GM21528 (cell line): ENCODE data around the gene PLCL1.

Experiments used
- ATAC-seq: cut with Tn5 transposase; IDR thresholded peaks from one replicate; pipeline ENCODE4 v1.9.1; 2021; ENCODE audit warnings: mild to moderate bottlenecking, moderate library complexity; ENCODE audit not compliant: unreplicated experiment, low FRiP score

PLCL1 gene

DNA sequence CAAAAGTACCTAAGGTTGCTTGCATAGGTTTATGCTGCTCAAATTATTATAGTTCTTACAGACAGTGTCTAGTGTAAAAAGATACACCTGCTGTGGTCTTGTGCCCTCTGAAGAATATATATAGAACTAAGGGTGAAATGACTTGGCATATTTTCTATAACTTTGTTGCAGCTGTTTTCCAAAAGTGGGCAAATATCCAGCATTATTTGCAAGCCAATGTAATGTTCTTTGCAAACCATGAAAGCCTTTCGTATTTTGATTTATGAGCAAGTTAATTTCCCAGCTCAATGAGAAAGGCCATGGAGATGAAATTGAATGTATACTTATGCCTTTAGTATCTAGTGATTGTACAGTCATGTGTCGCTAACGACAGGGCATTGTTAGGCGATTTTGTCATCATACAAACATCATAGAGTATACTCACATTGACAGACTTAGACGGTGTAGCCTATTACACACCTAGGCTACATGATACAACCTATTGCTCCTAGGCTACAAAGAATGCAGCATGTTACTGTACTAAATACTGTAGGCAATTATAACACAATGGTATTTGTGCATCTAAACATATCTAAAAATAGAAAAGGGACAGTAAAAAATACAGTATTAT is 116.3 kb downstream of the PLCL1 start:
- ATAC-seq = no peak

DNA sequence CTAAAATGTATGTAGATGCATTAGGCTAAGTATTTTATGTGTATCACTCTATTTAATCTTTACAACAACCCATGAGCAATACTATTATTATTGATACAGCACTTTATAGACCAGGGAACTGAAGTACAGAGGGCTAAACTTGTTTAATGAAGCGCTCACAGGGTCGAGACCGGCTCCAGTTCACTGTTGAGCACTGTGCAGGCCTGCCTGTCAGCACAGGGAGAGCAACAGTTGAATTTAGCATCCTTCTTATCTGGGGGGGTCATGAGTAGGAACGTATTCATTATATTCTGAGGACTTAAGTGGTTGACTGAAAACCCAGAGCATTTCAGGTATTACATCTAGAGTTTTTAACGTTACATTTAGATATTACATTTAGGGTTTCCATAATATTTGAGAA is 120.1 kb downstream of the PLCL1 start:
- ATAC-seq = no peak

DNA sequence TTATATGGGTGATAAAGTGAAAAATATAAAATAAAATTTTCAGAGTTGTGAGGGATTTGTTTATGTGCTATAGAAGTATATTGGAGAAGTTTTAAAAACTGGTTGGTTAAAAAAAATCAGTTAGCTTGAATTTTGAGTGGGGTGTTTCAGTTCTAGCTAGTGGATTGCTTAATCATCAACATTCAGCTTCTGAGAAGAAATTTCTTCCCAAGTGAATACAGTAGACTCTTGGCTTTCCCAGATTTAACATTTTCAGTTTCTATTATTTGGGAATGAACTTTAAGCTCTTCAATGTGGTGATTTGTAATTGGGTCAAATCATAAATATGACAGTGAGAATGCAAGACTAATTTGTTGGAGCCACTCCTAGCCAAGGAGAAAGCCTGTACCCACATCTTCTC is 120.8 kb downstream of the PLCL1 start:
- no peak for ATAC-seq

DNA sequence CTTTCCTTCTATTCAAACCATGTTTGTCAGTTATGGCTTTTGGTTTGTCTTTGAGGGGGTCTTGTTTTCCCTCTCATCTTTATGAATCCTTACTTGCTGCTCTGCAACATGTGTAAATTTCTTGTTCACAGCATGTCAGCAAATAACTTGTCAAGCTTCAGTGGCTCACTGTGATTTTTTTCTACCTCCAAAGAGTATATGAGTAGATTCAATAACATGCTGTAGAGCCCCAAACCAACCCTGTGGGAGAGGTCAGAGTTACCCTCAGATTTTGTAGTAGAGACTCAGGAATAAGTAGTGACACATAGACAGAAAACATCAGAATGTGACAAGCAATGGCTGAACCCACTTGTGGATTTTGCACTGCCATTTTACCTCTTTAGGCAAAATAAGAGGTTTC is 121.6 kb downstream of the PLCL1 start:
- ATAC-seq = no peak

DNA sequence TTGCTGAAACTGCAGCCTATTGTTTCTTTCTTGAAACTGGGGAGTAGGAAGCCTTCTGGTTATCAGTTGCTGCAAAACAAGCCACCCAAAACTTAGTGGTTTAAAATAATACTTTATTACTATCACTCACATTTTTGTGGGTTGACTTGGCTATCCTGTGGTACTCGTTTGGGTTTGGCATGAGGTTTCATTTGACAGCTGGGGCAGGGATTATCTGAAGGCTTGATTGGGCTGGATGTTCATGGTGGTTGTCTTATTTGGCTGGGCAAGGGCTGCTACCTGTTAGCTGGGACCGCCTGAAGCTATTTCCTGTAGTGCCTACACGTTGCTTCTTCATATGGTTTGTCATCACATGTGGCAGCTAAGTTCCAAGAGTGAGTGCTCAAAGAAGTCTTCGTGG is 122.3 kb downstream of the PLCL1 start:
- ATAC-seq = no peak

DNA sequence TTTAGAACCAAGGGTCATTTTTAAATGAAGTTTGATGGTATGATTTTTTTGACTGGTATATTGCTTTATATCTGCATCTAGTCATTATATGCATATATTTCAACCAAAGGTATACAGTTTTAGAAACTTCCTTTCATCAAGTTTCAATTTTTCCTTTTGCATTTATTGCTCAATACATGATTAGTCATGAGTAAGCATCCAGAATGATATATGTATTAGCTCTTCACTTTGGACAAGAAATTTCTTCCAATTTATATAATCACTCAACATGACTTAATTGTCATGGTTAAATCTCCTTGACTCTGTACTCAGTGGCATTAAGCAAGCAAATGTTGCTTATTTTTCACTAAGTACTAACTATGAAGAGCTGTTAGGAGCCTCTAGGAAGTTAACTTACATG is 123.6 kb downstream of the PLCL1 start:
- no peak for ATAC-seq

DNA sequence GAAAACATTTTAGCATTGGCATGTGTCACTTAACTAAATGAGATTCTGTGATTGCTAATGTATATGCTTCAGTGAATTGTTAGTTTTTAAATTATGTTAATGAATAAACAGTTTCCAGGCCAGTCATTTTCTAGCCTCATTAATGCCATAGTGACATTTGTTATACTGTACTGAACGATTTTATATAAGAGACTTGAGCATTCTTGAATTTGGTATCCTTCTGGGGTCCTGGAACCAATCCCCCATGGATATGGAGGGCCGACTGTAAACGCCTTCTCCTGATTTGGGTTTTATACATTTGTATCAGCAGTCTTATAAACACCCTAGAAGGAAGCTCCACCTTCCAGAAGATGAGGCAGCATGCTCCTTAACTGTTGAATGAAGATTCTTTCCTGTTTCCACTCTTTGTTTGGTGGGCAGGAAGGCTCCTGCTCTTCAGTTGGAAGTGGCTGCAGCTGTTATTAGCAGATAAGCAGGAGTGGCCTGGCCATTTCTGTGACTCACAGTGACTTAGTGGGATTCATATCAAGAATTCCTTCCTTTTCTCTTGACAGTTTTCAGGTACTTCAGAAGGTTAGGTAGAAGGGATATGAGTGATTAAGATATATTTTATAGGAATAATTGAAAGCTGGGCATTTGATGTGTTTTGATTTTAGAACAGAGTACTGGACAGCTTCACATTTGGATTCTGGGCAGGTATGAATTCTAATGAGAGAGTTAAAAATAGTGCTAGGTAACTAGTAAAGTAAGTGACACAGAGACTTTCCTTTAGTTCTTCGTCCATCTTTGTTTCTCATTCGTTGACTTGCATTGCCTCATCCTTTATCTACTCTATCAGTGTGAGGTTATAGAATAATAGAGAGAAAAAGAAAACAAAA is 124.9 kb downstream of the PLCL1 start:
- no peak for ATAC-seq

DNA sequence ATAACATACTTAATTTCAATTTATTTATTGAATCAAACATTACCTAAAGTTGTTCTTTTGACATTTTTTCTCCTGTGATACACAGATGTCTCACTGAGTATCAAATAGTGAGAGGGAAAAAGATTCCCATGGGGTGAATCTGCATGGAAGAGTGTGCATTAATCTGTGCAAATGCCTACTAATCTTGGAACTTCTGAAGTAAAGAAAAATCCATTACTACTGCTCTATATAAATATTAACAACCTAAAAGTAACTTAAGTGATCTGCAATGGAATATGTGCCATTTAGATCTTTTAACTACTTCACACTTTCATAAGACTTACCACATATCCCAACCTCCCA is 125.5 kb downstream of the PLCL1 start:
- no peak for ATAC-seq

DNA sequence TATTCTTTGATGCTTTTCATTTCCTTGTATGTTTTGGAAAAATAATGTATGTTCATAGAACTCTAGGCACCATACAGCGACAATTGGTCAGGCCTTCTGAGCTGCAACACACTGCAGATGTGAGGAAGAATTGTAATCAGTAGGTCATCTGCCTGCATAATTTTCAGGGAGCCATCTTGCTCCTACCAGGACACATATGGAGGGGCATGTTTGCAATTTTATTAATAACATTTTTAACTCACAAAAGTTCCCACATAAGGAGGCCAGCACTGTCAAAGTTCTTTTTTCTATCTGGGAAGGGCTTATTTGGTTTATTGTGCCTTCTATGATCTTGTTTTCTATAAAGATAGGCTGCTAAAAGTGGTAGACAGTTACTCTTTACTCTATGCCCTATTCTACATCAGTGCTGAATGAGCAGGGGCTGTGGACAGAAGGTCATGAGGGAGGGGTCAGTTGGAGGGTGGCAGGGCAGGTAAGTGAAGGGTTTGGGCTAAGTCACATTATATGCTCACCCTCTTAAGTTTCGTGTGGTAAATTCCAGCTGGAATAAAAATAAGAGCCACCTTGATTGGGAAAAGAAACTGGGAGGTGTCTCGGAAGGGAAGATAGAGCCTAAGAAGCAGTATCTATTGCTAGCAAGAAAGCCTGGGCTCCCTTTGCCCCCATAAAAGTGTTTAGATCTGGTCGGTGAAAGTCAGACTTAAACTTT is 126.3 kb downstream of the PLCL1 start:
- ATAC-seq = no peak

DNA sequence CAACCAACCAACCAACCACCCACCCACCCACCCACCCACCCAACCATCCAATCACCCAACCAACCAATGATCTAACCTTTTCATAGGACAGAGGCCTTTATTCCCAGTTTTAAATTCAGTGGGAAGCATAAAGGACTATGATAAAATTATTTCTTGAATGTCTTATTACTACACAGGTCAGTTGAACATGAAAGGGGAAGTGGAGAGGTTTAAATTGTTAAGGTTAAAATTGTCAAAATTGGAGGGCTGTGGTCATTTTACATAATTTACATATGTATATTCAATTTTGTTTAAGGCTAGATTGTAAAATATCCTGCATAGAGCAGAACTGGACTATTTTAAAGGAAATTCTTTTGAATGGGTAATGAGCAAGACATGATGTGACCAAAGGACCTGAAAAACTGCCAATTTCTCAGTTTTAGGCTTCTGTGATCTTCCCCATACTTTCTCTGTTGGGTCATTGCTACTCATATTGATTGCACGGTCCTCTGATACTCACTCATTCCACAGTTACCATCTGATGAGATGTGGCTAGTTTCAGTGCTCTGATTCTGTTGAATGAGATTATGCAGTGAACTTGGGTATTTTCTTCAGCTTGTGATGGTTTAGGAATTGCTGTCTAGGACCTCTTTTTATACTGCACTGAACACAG is 127.4 kb downstream of the PLCL1 start:
- ATAC-seq = no peak

DNA sequence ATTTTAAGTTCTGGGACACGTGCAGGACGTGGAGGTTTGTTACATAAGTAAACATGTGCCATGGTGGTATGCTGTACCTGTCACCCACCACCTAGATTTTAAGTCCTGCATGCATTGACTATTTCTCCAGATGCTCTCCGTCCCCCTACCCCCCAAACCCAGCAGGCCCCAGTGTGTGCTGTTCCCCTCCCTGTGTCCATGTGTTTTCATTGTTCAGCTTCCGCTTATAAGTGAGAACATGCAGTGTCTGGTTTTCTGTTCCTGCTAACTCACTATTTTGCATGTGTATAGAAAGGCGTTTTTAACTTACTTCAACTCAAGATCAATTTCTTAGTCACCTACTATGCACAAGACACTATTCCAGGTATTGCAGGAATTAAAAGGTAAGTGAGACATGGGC is 128.0 kb downstream of the PLCL1 start:
- ATAC-seq = no peak

DNA sequence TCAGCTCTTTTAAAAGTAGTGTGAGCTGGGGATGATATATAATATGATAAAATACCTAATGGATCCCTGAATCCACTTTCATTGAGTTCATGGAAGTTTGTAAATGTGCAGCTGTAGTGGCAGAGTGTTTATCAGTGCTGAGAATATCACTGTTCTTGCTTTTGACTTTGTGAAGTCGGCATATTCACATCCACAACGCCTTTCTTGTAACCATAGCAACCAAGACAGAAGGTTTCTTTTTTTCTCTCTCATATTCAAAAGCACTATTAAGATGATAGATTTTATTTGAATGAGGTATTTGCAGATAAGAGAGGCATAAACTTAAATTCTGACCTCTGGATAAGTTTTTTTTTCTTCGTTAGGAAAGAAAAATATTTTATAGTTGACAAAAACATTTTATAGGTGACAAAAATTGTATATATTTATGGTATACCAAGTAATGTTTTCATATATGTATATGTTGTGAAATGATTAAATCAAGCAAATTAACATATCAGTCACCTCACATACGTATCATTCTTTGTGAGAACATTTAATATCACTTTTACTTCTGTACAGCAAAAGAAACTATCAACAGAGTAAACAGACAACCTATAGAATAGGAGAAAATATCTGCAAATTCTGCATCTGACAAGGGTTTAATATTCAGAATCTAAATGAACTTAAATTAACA is 130.0 kb downstream of the PLCL1 start:
- no peak for ATAC-seq

DNA sequence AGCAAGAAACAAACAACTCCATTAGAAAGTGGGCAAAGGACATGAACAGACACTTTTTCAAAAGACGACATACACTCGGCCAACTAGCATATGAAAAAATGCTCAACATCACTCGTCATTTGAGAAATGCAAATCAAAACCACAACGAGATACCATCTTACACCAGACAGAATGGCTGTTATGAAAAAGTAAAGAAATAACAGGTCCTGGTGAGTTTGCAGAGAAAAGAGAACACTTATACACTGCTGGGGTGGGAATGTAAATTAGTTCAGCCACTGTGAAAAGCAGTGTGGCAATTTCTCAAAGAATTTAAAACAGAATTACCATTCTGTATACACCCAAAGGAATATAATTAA is 130.5 kb downstream of the PLCL1 start:
- no peak for ATAC-seq

DNA sequence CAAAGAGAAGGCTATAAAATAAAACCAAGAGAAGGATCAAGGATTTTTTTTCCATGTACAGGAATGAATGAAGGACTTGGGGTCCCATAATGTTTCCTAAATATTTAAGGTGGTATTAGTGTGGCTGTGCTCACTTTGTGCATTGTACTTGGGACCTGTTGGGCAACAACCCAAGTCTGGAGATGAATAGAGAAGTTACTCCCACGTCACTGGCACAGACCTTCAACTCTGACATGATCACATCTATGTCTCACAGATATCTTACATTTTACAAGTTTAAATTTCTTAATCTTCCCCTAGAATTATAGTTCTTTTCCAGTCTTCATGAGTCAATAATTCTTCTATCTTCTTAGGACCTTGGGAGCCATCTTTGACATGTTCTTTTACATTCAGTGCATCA is 133.4 kb downstream of the PLCL1 start:
- ATAC-seq = no peak

DNA sequence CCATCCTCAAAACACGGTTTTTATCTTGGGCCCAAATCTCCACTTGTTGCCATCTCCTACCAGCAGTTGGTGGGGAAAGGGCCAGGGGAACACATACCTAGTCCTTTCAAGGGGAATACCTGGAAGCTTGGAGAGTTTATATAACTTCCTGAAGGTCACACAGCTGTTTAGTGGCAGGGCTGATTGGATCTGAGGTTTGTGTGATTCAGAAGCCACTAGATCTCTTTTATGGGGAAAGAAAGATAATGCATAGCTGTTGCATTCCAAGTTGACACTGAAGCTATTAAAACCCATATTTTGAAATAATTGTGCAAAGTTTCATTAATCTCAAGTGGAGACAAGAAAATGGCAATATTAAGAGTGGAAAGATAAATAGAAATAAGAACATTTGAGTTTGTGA is 134.2 kb downstream of the PLCL1 start:
- ATAC-seq = no peak

DNA sequence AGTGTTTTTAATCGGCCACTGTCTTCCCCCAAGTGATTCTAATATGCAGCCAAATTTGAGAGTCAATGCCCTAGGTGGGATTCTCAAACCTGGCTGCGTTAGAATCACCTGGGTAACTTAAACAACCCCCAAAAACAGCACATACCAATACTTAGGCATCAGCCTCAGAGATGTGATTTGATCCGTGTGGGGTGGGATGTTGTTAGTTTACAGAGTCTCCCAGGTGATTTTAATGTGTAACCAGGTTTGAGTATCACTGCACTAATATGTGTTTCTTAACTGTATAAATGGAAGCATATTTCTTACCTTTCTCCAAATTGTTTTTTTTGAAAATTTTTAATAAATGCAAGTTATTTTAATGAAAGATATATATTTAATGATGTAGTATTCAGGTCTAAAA is 135.4 kb downstream of the PLCL1 start:
- ATAC-seq = no peak

DNA sequence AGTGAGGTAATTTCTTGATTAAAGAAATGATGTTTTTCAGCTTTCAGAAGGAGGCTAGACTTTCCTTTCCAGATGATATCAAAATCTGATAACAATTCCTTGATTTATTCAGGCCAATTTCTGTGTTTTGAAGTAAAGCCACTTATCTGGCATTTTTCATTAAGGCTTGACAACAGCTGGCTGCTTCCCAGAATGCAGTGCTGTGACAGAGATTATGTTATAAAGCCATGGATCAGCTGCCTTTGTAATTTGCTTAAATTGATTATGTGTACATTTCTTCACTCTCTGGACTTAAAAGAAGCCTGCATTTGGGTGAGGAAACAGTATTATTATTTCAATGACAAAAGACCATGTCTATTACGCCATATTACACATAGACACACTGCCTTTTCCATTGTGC is 136.0 kb downstream of the PLCL1 start:
- ATAC-seq = no peak

DNA sequence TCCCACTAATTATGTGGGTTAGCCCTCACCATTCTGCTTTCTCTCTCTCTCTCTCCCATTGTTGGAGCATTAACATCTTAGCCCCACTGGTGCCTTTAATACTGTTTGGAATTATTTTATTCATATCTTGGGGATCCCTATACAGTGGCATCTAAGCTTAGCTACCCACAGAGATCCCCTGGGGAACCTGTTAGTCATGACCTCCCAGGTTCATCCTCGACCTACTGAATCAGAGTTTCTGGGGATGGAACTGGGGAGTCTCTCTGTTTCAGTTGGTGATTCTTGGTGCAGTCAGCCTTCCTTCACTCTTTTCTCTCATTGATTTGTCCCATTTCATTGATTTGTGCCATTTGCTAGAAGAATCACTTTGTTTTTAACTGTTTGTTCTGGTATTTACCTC is 137.3 kb downstream of the PLCL1 start:
- no peak for ATAC-seq

DNA sequence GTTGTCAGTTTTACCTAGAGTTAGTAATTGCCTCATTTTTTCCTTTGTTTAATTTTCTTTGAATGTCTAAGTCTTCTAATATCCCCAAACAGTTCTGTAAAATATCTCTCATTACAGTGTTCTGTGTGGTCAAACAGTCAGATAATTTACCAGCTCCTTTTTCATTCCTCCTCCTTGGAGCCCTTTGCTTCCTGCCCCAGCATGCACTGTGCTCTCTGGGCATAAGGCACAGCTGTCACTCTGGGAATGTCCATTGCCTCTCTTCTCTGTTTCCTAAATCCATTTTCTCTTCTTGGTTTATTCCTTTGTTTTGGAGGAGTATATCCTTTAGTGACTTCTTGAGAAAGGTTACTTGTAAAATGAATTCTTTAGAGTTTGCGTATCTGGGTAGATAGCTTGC is 139.3 kb downstream of the PLCL1 start:
- ATAC-seq = no peak

DNA sequence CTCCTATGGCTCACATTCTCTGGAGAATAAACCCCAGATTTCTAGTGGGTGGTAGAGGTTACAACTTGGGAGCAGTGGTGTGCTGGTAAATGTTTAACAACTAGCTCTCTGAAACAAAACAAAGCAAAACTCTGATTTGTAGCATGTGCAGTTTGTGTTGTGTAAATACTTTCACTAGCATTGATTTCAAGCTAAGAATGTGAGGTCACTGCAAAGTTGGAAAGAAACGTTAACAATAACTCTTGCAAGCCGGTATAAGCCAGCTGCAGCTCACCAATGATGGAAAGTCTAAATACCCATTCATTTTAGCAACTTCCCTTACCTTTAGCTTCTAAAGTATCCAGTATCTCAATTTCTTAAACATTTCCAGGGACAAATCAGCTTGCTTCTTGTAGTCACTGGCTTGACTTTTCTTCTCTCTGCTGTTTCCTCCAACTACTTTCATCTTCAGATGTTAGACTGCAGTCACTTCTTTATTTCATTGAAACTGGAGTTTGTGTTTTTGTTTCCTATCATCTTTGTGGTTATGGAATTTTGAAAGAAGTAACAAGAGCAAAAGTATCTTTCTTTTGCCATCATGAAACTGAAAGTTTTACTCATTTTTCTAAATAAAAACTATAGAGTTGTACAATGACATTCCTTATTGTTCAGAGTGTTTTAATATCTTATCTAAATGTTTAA is 140.2 kb downstream of the PLCL1 start:
- ATAC-seq = no peak
